NCI-H82 treated with DMSO at 0.1 percent for 48 hours (cell line): ENCODE measurements around the gene IL1R2.

Source experiments
- DNase-seq: peaks from one replicate; lab custom pipeline; 2025; ENCODE audit not compliant: unreplicated experiment; lab: John Stamatoyannopoulos, UW

IL1R2 gene

DNA sequence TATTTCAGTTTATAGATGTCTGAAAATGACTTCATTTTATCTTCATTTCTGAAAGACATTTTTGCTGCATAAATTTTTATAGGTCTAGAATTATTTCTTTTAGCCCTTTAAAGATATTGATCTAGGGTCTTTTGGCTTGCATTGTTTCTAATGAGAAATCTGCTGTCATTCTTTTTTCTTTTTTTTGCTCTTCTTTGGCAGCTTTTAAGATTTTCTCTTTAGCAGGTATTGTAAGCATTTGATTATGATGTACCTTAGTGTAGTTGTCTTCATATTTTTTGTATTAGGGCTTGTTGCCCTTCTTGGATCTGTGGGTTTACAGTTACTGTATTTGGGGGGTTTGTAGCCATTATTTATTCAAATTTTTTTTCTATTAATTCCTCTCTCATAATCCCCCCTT lies 84.8 kb downstream of the IL1R2 start:
- DNase-seq: no peak
